H9 (cell line): ENCODE results near the gene STOM. TPM values are rescaled to one million over a fixed set of nuclear protein-coding genes. Genes with fewer than 3 reads are reported as not detected.

Experiments
- DNase-seq: peaks from one replicate; pipeline ENCODE4 v3.0.0-alpha.2; 2017
- H2AFZ ChIP-seq: one replicate; pipeline ENCODE4 v1.6.1; 2013; ENCODE audit warnings: mild to moderate bottlenecking, low read length, control low read depth, moderate library complexity
- H2AK5ac ChIP-seq: 2 replicates; pipeline ENCODE4 v1.6.1; 2013; ENCODE audit warnings: low read length, control low read depth, mixed read lengths; ENCODE audit not compliant: insufficient read length
- H2BK120ac ChIP-seq: one replicate; pipeline ENCODE4 v1.6.1; 2013; ENCODE audit warnings: low read depth, mild to moderate bottlenecking, low read length, control low read depth, inconsistent platforms; ENCODE audit not compliant: poor library complexity, severe bottlenecking
- H2BK12ac ChIP-seq: 2 replicates; pipeline ENCODE4 v1.6.1; 2013; ENCODE audit warnings: low read length, control low read depth, mixed read lengths, low read depth; ENCODE audit not compliant: insufficient read length
- H2BK15ac ChIP-seq: 2 replicates; pipeline ENCODE4 v1.6.1; 2013; ENCODE audit warnings: low read depth, low read length, control low read depth
- H2BK20ac ChIP-seq: one replicate; pipeline ENCODE4 v1.6.1; 2013; ENCODE audit warnings: low read depth, mild to moderate bottlenecking, low read length, control low read depth, inconsistent platforms; ENCODE audit not compliant: poor library complexity, severe bottlenecking
- H2BK5ac ChIP-seq: 2 replicates; pipeline ENCODE4 v1.6.1; 2013; ENCODE audit warnings: low read length, control low read depth, mixed read lengths; ENCODE audit not compliant: insufficient read length
- H3K14ac ChIP-seq: 2 replicates; pipeline ENCODE4 v1.6.1; 2013; ENCODE audit warnings: low read length, control low read depth; ENCODE audit not compliant: insufficient read depth
- H3K18ac ChIP-seq: 2 replicates; pipeline ENCODE4 v1.6.1; 2013; ENCODE audit warnings: low read depth, mild to moderate bottlenecking, mixed read lengths, low read length, control low read depth; ENCODE audit not compliant: insufficient read length
- H3K23ac ChIP-seq: 2 replicates; pipeline ENCODE4 v1.6.1; 2013; ENCODE audit warnings: low read length, control low read depth, mixed read lengths, low read depth; ENCODE audit not compliant: insufficient read length
- H3K23me2 ChIP-seq: 2 replicates; pipeline ENCODE4 v1.6.1; 2013; ENCODE audit warnings: low read depth, mild to moderate bottlenecking, mixed read lengths, low read length, control low read depth; ENCODE audit not compliant: insufficient read length, poor library complexity, severe bottlenecking
- H3K27ac ChIP-seq: 2 replicates; pipeline ENCODE4 v1.5.1; 2013; ENCODE audit warnings: low read length, control low read depth, mixed read lengths, low read depth; ENCODE audit not compliant: insufficient read length
- H3K27me3 ChIP-seq: 2 replicates; pipeline ENCODE4 v1.6.1; 2013; ENCODE audit warnings: low read length, control low read depth, inconsistent platforms; ENCODE audit not compliant: insufficient read depth
- H3K4ac ChIP-seq: 2 replicates; pipeline ENCODE4 v1.6.1; 2013; ENCODE audit warnings: low read depth, mild to moderate bottlenecking, control low read depth, inconsistent platforms, low read length, moderate library complexity
- H3K4me1 ChIP-seq: 2 replicates; pipeline ENCODE4 v1.6.1; 2013; ENCODE audit warnings: low read length, control low read depth, inconsistent platforms; ENCODE audit not compliant: insufficient read depth
- H3K4me2 ChIP-seq: 2 replicates; pipeline ENCODE4 v1.6.1; 2013; ENCODE audit warnings: low read length, control low read depth, mixed read lengths; ENCODE audit not compliant: insufficient read length, insufficient read depth
- H3K56ac ChIP-seq: 2 replicates; pipeline ENCODE4 v1.6.1; 2013; ENCODE audit warnings: low read depth, mild to moderate bottlenecking, mixed read lengths, low read length, control low read depth; ENCODE audit not compliant: insufficient read length
- H3K79me1 ChIP-seq: 2 replicates; pipeline ENCODE4 v1.6.1; 2013; ENCODE audit warnings: low read depth, mild to moderate bottlenecking, moderate library complexity, low read length, control low read depth, inconsistent platforms; ENCODE audit not compliant: insufficient read depth, poor library complexity, severe bottlenecking
- H3K79me2 ChIP-seq: 2 replicates; pipeline ENCODE4 v1.6.1; 2013; ENCODE audit warnings: low read length, control low read depth, inconsistent platforms; ENCODE audit not compliant: insufficient read depth
- H3K9ac ChIP-seq: 2 replicates; pipeline ENCODE4 v1.6.1; 2013; ENCODE audit warnings: low read length, control low read depth, mixed read lengths; ENCODE audit not compliant: insufficient read length; ENCODE audit errors: extremely low read depth
- H3K9me3 ChIP-seq: one replicate; pipeline ENCODE4 v1.6.1; 2013; ENCODE audit warnings: low read depth, low read length, inconsistent platforms; ENCODE audit not compliant: control insufficient read depth
- H3T11ph ChIP-seq: one replicate; pipeline ENCODE4 v1.6.1; 2013; ENCODE audit warnings: mild to moderate bottlenecking, low read length, control low read depth, inconsistent platforms
- H4K20me1 ChIP-seq: one replicate; pipeline ENCODE4 v1.6.1; 2013; ENCODE audit not compliant: control insufficient read depth, insufficient read length, insufficient read depth
- H4K5ac ChIP-seq: 2 replicates; pipeline ENCODE4 v1.6.1; 2013; ENCODE audit warnings: low read depth, mild to moderate bottlenecking, mixed read lengths, low read length, control low read depth; ENCODE audit not compliant: insufficient read length
- H4K8ac ChIP-seq: replicated peaks from 2 replicates; pipeline ENCODE4 v1.6.1; 2013; ENCODE audit warnings: low read length, control low read depth, mixed read lengths, low read depth; ENCODE audit not compliant: insufficient read length
- H4K91ac ChIP-seq: 2 replicates; pipeline ENCODE4 v1.6.1; 2013; ENCODE audit warnings: low read depth, mild to moderate bottlenecking, moderate library complexity, mixed read lengths, low read length, control low read depth; ENCODE audit not compliant: insufficient read length
- H3K27ac Mint-ChIP-seq, 3 experiments: 2 replicates in 2 of 3; 3 replicates in 1 of 3; pipeline ENCODE4 v1.8.0; 2020 to 2021; ENCODE audit warnings: mixed read lengths in 3 of 3, mild to moderate bottlenecking in 1 of 3, moderate library complexity in 1 of 3
- H3K27me3 Mint-ChIP-seq: 2 replicates; pipeline ENCODE4 v1.8.0; 2021; ENCODE audit warnings: low read depth, mild to moderate bottlenecking, moderate library complexity, mixed read lengths
- H3K36me3 Mint-ChIP-seq, 3 experiments: 2 replicates in 2 of 3; 3 replicates in 1 of 3; pipeline ENCODE4 v1.8.0; 2020 to 2021; ENCODE audit warnings: low read depth in 3 of 3, mixed read lengths in 3 of 3; ENCODE audit not compliant: insufficient read depth in 1 of 3
- H3K4me1 Mint-ChIP-seq, 2 experiments: 2 replicates each; pipeline ENCODE4 v1.8.0; 2020; ENCODE audit warnings: mixed read lengths in 2 of 2
- H3K4me3 Mint-ChIP-seq, 2 experiments: 2 replicates in 1 of 2; 3 replicates in 1 of 2; pipeline ENCODE4 v1.8.0; 2020 to 2021; ENCODE audit warnings: mild to moderate bottlenecking in 2 of 2, mixed read lengths in 2 of 2, moderate library complexity in 1 of 2
- H3K9me3 Mint-ChIP-seq, 2 experiments: 2 replicates in 1 of 2; 3 replicates in 1 of 2; pipeline ENCODE4 v1.8.0; 2020; ENCODE audit warnings: mild to moderate bottlenecking in 2 of 2, mixed read lengths in 2 of 2, moderate library complexity in 1 of 2
- CTCF ChIP-seq: fragments of 200-600 bp; sonication (generic); conservative IDR thresholded peaks from 3 replicates; pipeline ENCODE4 v1.8.0; 2021; ENCODE audit warnings: antibody characterized with exemption, mild to moderate bottlenecking
- WGBS: extraction: QIAGEN DNeasy Blood & Tissue Kit; methylation state at CpG from one replicate; pipeline ENCODE4 v1.1.7; 2013; ENCODE audit warnings: missing lambda C conversion rate, low lambda C conversion rate, mixed read lengths; ENCODE audit not compliant: insufficient read length; ENCODE audit errors: extremely low coverage; 5-methylcytosine and 5-hydroxymethylcytosine counted together
- total RNA-seq: library from RNA; stranded (reverse); gene quantifications from 2 replicates; pipeline ENCODE4 v1.2.1, GENCODE V29; 2021

Gene STOM
- total RNA-seq, 1 experiment from 2014 or later = 15.3 TPM

DNA sequence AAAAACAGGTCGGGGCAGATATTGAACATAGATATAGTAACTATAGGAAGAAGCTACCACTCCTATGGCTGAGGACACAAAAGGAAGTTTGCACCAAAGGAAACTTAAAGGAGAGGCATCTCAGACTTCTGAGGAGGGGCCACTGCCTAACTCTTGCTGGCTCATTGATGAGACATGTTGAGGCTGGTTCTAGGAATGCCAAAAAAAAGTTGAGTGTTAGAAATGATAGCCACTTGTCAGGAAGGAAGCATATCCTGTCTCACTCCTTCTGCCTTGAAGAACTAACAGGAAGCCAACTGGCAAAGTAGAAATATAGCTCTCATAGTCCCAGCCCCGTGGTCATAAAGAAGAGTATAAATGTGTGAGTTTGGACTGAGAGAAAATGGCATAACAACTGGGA is 23.3 kb upstream of the STOM start:
- Histone ChIP-seq H2BK20ac (no peak overlapping the region), H3K27ac (no peak overlapping the region), H3K56ac (no peak overlapping the region), H3K18ac (no peak overlapping the region), H4K8ac (no peak overlapping the region), H3K79me1 (no peaks in the 10 kb centered on the region), H3K4me1 (no peaks in the 10 kb centered on the region; the same call in 1 of the 2 replicates), H3K79me2 (no peaks in the 10 kb centered on the region), H3T11ph (no peak overlapping the region), H2AK5ac (no peak overlapping the region), H3K9ac (no peak overlapping the region), H4K20me1 (no peaks in the 10 kb centered on the region), H3K23ac (no peak overlapping the region), H2BK15ac (no peak overlapping the region), H4K91ac (no peak overlapping the region), H2BK120ac (no peak overlapping the region), H4K5ac (no peak overlapping the region), H2AFZ (no peak overlapping the region), H3K14ac (no peak overlapping the region), H3K23me2 (no peaks in the 10 kb centered on the region), H3K4me2 (no peak overlapping the region), H2BK5ac (no peak overlapping the region), H3K9me3 (no peaks in the 10 kb centered on the region), H3K4ac (no peak overlapping the region), H3K27me3 (no peaks in the 10 kb centered on the region), H2BK12ac (no peak overlapping the region)
- H3K27ac Mint-ChIP-seq = no peak overlapping the region
- DNase-seq = no peak
- peaks cover 11 to 13% of the 10 kb centered on the region in 2 experiments for H3K4me1 Mint-ChIP-seq
- peaks cover 0 to 4% (median 0%) of the 10 kb centered on the region in 3 experiments; a peak in 1 of 7 replicates for H3K36me3 Mint-ChIP-seq
- peaks cover 11 to 12% of the 10 kb centered on the region in 2 experiments for H3K9me3 Mint-ChIP-seq
- peaks cover 2% of the 10 kb centered on the region; the same call in 1 of the 2 replicates for H3K27me3 Mint-ChIP-seq
- H3K4me3 Mint-ChIP-seq = no peak overlapping the region
- no CpG with 5 or more reads among the region's 2 CpGs for WGBS
- no peak for TF ChIP-seq CTCF
